Measurements from ENCODE around the gene YOD1.
"Not testable (repeated sequence)": the region's sequence is repeated elsewhere in the genome, so short reads cannot be mapped to it uniquely, and the experiment has no call there.

YOD1 gene

DNA sequence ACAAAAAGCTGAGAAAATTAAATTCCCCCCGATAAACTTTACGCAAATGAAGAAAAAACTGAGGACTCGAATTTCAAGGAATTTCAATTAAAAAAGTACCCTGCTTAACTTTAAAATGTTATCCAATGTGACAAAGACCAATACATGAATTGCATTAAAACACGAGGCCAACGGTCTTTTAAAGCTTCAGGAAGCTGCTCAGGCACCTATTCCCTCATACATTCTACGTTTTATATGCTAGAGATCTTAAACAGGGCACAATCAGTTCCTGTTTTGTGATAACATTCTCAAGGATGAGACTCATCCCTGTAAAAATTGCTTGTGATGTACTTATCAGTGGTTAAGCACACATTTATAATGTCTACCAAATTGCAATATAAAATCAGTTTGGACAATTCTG, 3.0 kb downstream of the YOD1 start:
- DNase-seq: no peak

DNA sequence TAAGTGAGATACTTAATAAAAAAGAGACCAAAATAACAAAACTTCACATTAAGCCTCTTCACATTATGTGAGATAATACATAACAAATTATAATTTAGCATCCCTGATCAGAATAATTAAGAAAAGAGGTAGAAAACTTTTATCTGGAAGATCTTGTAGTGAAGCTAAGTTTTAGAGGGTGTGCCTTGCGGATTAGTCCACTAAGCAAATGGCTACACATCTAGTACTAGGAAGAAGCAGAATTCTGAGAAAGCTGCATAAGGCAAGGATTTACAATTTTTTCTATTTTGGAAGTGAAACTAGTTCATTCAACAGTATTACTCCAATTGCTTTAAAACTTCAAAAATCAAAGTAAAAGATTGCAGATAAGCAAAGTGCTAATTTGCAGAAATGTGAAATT, 3.5 kb downstream of the YOD1 start:
- no peak for DNase-seq

DNA sequence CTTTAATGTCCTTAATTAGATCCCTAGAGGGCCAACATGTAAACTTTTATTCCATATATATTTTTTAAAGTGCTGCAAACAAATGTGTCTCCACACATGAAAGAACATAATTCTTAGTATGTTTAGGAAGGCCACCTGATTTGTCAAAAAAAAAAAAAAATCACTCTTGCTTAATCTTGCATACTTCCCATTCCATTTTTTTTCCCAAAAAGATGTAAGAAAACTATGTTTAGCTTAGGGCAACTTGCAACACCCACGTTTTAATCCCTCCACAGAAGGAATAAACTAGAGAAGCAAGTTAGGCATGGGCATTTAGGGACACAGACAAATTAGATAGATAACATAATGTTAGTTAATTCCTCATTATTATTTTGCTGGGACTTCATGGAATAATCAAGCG, 5.6 kb downstream of the YOD1 start:
- DNase-seq: no peak

DNA sequence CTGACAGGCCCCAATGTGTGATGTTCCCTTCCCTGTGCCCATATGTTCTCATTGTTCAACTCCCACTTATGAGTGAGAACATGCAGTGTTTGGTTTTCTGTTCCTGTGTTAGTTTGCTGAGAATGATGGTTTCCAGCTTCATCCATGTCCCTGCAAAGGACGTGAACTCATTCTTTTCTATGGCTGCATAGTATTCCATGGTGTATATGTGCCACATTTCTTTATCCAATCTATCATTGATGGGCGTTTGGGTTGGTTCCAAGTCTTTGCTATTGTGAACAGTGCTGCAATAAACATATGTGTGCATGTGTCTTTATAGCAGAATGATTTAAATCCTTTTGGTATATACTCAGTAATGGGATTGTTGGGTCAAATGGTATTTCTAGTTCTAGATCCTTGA, 9.6 kb downstream of the YOD1 start:
- not testable (repeated sequence) for DNase-seq

DNA sequence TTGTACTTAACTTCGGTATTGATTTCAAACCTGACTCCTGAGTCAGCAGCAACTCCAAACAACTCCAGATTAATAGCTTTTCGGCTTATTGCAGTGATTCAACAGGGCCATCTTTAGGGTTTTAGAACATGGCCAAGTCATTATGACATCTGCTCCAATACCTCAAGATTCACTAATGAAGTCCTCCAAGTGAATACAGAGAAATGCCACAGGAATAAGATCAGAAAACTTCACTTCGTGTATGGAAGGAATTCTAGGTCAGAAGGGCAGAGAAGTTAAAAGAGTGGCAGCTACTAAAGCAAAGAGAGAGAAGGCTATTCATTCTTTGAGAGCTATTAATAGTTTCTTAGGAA, 10.9 kb downstream of the YOD1 start:
- no peak for DNase-seq

DNA sequence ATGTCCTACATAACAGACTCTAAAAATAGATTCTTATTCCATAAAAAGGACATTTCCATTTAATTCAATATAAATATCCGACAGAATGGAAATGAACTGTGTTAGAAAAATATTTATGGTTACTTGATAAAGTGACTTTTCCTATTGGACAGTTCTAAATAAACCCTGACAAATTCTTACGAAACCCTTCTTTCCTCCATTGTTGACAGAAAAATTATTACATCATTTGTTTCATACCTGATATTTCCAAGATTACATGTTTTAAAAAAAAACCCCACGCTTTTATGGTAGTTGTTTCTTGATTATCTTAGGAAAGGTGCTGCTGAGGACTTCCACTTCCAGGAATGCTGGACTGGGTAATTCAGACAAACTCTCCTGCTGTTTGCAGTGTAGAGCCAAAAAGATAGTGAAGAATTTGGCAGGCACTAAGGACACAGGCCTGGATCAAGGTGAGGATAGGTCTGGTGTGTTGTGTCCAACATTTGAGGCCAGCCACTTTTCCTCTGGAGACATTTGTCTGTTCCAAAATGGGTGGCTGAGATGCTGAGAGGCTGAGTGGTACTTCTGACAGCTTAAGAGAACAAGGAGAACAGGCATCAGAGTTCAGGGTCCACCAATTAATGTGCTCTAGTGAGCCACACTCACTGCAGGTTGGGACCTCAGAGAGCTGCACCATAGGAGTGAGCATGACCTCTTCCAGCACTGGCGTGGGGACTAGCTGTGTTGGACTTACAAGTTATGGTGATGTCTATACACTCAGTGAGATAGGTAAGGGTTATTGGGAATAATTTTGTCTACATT, 11.4 kb downstream of the YOD1 start:
- DNase-seq: no peak

DNA sequence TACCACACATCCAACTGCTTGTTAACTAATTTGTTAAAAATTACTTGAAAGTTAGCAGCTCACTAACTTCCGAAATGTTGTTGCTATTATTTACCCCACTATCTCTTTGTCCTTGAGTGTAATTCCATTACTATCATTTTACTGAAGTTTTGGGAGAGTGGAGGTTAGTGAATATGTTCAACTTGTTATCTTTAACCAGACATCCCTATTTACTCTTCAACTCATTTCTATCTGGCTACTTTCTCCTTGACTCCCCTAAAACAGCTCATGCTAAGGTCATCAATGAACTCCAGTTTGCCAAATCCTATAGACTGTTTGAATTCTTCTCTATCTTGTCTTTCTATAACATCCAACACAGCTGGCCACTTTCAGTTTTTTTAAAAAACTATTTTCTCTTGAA, 14.1 kb downstream of the YOD1 start:
- no peak for DNase-seq

DNA sequence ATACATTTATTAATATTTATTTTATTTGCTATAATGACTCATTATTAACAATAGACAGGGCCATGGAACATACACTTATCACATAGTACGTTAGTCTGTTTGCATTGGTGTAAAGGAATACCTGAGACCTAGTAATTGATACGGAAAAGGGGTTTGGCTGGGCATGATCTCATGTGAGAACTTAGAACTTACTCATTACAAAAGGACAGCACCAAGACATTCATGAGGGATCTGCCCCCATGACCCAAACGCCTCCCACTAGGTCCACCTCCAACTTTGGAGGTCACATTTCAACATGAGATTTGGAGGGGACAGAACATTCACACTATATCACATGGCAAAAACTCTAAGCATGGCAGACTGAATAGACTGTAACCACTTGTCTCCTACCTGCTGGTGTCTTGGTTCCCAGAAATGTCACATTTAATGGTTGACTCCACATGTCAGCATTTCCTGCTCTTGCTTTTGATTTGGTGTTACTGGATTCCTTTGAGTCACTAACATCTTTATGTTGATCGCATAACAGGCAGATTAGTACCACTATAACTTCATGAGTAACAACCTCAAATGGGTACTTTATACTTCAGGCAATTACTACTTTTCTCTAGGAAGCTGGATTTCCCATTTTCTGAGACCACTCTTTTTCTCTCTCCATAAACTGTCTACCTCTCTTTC, 15.0 kb downstream of the YOD1 start:
- DNase-seq: no peak

DNA sequence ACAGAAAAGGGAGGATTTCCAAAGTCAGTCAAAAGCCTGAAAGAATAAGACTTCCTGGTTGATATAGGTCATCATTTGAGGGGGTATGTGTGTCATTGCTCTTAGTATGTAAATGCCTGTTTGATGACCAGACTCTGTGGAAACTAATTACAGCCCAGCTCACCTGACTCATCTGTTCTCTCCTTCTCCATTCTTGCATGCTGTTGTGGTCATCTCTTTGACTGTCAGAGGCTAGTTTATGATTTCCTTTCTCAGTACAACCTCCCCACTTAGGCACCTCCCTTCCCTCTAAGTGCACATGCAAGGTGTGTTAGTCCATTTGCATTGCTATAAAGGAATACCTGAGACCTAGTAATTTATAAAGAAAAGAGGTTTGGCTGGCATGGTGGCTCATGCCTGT, 16.0 kb downstream of the YOD1 start:
- DNase-seq: no peak

DNA sequence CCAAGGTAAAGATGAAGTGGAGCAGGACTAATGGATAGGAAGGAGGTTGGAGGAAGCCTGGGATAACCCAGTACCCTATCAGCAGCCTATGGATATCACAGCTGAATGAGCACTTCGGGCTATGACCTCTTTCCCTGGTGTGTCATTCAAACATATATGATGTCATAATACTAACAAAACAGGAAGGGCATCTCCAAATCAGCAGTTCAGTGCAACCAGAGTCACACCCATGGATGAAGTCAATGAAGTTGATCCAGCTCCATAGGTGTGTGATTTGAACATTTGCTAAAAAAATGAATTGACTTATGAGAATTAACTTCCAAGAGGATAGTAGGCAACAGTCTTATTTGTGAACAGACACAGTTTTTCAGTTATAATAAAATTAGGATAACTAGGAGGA, 16.8 kb downstream of the YOD1 start:
- DNase-seq: no peak

DNA sequence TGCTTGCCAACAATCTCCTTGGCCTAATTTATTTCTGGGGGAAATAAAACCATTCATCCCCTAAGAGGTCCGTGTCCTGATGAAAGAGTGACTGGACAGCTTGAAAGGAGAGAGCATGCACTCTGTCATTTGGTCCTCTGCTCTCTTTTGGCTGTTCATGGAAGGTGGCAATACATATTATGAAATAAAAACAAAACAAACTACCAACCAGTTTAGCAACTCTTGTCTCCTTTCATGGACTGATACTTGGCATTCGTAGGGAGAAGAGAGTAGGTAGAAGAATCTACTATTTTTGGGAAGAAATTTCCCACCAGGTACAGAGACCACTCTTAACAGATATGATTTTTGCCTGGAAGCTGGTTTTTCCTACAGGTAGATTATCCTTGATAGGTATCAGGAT, 17.7 kb downstream of the YOD1 start:
- DNase-seq: no peak

DNA sequence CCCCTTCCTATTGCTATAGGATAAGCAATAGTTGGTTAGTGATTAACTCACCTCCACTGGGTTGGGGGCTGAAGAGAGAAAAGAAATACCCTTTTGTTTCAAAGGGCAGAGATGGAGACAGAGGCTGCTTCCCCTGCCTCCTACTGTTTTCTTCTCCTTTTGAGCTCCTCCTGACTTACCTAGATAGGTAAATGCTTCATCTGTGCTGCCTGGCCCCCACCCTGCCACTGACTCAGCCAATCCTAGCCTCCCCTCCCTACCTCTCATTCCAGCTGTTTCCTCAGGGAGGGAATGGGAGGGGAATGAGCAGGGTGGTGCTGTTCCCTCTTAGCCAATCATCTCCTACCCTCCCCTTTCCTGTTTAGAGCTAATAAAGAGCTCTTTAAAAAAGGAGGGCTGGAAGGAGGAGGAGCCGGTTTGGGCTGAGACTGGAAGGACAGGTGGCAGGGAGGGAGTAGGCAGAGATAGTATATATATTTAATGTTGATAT, 18.4 kb downstream of the YOD1 start, which contains the start of gene C1orf116:
Gene C1orf116 (minus strand): TSS at position 229 of the 490 bp plus-strand sequence. CDS start 5,158 bp downstream, outside the sequence.
- DNase-seq: no peak

DNA sequence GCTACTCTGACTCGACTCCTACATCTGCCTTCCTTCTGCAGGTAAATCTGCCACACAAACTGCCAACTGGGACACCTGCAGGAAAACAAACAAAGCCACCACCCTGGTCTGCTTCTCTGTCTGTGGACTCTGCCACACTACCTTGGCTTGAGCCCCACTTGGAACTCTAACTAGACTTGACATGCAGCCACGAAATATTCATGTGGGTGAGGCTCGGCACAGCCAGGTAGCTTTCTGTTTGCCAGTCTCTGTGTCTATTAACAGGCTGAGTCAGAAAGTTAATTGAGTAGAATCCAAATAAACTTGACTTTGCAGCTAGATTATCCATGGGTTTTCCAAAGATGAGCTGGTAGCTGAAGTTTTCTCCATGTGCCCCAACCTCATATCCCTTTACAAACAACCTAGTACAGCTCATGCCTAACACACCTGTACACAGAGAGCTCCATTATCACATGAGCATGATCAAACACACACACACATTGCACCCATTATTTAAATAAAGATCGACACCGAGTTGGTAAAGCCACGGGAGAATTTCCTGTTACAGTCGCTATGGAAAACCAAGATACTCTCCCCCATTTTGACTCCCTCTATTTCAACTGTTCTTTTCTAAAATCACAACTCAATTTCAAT, 19.3 kb downstream of the YOD1 start:
- no peak for DNase-seq

DNA sequence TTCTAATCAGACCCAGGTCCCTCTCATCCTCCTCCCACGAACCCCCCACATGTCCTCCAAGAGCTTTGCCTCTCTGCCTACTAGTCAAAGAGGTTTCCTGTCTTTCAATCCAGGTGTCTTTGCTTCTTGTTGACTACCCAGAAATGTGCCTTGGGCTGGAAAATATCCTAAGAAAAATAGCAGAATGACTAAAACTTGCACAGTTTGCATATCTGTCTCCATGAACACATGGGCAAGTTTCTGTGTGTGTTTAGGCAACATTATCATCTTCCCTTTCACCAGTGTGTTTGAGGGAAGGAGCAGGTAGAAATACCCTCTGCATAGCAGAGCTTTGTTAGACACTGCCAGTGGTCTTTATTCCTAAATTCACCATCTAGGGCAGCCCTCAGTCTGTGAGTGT, 20.0 kb downstream of the YOD1 start:
- DNase-seq: no peak

DNA sequence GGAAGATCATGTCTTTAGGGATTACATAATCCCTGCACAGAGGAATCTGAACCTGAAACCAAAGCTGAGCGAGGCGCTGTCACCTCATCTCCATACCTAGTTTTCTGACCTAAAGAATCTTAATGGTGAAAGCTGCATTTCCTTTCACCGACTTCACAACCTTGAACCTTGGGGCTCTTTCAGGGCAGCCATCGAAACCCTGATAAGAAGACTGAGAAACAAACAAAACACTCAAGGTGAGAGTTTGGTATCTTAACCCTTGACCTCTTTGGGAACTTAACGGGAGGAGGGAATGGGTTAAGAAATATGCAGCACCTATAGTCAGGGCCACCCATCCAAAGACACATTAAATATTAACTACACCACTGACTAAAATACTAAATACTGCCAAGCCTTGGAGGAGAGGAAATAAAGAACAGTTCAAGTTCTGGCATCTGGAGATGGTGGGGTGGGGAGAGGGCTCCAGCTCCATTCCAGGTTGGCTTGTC, 20.4 kb downstream of the YOD1 start:
- no peak for DNase-seq

DNA sequence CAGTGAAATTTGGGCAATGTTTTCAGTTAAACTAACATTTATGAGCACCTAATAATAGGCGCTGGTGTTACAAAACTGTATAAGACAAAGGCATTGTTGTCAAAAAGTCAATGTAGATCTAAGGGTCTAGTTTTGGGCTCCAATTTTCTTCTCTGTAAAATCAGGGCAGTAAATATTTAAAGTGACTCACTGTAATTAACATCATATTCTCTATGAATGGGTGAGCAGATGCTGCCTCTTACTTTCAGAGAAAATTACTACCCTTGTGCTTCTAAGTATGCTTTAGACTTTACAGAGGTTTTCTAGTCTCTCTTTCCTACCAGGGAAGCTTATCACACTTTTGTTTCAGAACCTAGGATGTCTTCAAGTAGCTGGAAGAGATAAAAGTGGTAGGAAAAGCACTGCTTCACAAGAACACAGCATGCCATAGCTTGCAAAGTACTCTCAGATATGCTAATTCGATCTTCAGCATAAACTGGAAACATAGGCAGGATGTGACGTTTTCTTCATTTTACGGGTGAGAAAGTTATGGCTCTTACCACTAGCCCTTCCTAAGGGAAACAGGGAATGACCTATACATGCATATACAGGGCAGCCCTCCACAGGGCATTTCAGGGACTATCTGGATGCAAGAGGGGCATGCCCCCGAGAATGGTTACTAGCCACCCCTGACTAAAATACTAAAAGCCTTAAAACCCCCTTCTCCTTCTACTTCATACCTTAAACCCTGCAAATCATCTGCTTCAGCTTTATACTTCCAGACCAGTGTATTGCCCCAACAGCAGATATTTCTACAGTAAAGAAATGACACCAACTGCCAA, 21.1 kb downstream of the YOD1 start:
- no peak for DNase-seq

DNA sequence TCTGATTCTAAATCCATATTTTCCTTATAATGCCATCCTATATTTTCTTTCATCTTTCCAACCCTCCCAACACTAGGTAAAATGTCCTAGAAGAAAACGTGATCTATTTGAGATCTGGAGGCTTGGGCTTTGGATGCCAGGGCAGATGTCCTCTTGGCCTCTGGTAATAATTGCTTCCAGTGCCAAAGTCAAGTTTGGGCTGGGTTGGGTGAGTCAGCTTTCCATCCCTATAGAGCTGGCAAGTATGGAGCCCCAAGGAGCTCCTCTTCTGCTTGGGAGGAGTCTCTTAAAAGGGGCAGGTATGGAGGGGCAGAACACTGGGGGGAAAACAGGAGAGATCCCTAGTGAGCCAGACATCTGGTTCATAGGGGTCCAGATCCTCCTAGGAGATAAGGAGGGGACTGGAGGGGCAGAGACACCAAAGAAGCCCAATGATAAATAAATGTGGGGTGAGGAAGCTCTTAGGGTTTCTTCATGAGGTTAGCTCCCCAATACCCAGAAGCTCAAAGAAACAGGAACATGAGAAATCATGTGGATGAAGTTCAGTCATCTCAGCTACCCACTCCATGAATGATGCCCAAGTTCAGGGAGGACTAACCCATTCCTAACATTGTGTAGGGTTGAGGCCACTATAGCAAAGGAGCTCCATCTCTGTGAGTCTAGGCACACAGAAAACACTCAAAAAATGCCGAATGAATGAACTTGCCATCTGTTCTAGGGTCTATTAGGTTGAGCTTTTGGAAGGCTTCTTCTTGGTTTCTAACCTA, 21.9 kb downstream of the YOD1 start:
- no peak for DNase-seq

DNA sequence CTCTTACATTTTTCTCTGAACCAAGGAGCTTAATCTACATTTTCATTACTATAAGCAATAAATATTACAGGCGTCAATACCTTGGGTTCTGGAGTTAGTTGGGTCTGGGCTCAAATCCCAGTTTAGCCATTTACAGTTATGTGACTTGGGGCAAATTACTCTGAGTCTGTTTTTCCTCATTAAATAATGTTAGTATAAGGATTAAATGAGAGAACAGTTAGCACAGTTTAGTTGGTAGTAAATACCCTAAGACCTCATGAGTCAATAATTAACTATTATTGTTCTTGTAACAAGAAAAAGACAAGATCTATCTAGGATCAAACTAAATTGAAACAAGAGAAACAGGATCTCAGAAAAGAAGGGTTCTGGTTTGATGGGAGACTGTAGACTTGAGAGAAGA, 23.1 kb downstream of the YOD1 start:
- no peak for DNase-seq

DNA sequence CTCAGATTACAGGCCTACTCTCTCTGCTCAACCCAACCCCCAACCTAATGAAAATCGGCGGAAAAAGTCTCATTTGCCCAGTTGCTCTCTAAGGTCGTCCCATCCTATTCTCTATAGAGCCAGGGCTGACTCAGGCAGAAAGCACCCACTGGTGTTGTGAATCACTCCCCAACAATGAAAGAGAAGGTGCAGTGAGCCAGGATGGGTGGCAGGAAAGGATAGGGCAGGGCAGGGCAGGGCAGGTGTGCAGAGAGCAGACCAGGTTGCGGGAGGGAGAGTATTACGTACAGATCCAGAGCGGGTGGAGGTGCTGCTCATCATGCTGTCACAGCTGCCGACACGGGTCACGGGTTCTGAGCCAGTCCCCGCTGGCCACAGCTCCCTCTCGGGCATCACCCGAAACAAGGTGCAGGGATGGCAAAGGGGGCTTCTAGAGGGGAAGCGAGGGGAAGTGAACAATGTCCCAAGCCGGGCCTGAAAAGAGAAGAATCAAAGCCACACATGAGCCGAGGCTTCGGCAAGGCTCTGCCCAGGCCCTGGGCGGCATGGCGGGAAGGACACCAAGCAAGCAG, 23.7 kb downstream of the YOD1 start:
- no peak for DNase-seq

DNA sequence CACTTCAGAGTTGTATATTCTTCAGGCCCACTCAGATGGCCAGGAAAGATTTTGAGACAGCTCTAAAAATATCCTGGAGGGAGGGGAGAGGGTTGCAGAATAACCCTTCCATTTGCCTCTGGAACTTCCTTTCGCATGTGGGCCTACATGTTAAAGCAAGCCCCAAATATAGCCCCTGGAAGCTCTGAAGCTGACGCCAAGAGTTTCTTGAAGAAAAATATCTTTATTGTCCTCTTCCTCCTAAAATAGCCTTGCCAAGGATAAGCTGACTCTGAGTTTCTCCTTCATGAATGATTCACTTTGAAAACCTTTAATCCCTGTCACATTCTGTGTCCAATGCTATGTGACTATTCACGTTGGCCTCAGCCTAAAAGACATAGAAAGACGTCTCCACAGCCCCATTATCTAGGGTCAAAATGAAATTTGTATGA, 24.9 kb downstream of the YOD1 start:
- no peak for DNase-seq

DNA sequence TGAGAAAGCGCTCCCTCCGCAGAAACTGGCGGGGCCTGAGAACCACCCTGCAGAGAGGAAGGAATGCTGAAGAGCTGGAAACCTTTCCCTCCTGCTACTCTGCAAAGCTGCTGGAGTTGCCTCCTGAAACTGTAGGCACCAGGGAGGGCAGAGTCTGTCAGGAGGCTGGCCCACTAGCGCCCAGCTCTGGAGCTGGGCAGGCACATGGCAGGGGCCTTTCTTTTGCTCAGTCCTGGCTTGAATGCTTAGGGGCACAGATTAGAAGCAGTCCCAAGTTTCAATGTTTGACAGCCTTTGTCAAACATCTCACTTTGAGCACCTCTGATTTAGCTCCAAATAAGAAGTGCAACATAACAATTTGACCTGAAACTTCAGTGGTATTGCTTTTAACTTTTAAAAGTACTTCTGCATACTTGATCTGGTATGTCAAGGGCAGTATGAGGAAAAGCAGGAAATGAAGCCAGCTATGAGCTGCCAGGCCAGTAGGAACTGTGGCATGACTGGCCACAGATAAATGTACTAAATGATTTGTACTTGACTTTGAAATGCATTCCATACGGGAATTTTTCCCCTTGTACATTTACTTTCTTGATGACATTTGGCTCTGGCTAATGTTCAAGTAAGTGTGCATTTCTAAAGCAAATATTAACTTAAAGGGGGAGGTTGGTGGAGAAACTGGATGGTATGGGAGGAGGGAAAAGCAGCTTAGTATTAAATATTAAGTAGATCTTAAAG, 25.7 kb downstream of the YOD1 start:
- DNase-seq: no peak

All from CD4-positive, alpha-beta T cell treated with Interleukin-1 beta for 1 hour (primary cell).